Activated T-helper 2 cell treated with anti-CD3 and anti-CD28 coated beads, Interferon-gamma antibody, Interleukin-2, Interleukin-4, amounts not matched to agents 10 μg/mL and 5 μg/mL and 100 μg/mL, durations not matched to agents 14 hours and 24 hours and 36 hours (primary cell): Measurements from ENCODE around the gene GNB1L. TPM values are rescaled to one million over a fixed set of nuclear protein-coding genes. Genes with fewer than 3 reads are reported as not detected.
"Not testable (repeated sequence)": the region's sequence is repeated elsewhere in the genome, so short reads cannot be mapped to it uniquely, and the experiment has no call there.

Experiments used
- DNase-seq: peaks from one replicate; pipeline ENCODE4 v3.0.0; 2021; ENCODE audit warnings: low spot score
- H3K27ac Mint-ChIP-seq: one replicate; pipeline ENCODE4 v1.8.0; 2021; ENCODE audit warnings: mixed read lengths
- H3K27me3 Mint-ChIP-seq: one replicate; pipeline ENCODE4 v1.8.0; 2021; ENCODE audit warnings: low read depth, mixed read lengths
- H3K36me3 Mint-ChIP-seq: one replicate; pipeline ENCODE4 v1.8.0; 2021; ENCODE audit warnings: low read depth, mixed read lengths
- H3K4me1 Mint-ChIP-seq: one replicate; pipeline ENCODE4 v1.8.0; 2021; ENCODE audit warnings: low read depth, mixed read lengths
- H3K4me3 Mint-ChIP-seq: one replicate; pipeline ENCODE4 v1.8.0; 2021; ENCODE audit warnings: low read depth, mild to moderate bottlenecking, moderate library complexity, mixed read lengths
- H3K9me3 Mint-ChIP-seq: one replicate; pipeline ENCODE4 v1.8.0; 2021; ENCODE audit warnings: mixed read lengths
- intact Hi-C: fragments of 100-400 bp; cut with micrococcal nuclease; formaldehyde crosslinking; loops from one replicate; pipeline ENCODE4 v1.15.1; 2023
- total RNA-seq: library from RNA; stranded (reverse); gene quantifications from 2 replicates; pipeline ENCODE4 v1.2.3, GENCODE V29; 2022

GNB1L gene
- total RNA-seq, 1 donor from 2014 or later: 14.7 TPM

DNA sequence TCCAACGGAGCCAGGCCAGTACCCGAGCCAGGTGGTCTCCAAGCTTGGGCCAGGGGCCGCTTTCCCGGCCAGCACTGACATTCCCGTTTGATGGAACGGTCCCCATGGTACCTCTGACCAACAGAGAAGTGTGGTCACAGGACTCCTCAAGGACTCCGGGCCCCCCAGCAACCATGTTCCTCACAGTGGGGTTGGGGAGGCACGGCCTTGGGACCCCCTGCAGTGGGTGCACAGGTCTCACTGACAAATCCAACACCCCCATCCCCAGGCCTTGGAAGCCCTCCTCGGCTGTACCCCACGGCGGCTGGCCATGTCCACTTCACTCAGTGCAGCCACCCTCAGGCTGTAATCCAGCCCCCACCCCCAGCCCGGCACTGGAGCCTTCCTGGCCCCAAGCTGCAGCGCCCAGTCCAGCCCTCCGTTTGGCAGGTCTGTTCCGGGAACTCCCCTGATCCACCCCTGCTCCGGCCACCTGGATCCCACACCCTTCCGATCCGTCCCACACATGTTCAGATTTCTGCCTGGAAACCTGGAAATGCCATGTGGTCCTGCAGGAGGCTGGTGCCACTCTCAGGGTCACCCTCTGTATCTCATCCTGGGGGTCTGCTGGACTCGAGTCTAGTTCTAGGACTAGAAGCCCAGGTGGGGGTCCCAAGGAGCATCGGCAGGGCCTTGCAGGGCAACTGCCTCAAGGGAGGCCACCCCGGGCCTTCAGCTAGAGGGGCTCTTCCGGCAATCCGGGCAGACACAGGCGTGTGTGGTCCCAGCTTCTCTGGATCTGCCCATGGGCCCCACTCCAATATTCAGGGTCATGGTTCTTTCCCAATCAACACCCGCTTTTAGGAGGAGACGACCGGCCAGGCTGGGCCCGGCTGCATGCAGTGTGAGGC, 67.5 kb downstream of the GNB1L start:
- intact Hi-C loops: no loop called here
- H3K9me3 Mint-ChIP-seq: no peaks in the 10 kb centered on the region
- no peaks in the 10 kb centered on the region for H3K36me3 Mint-ChIP-seq
- no peaks in the 10 kb centered on the region for H3K4me1 Mint-ChIP-seq
- no peak for DNase-seq
- H3K4me3 Mint-ChIP-seq: no peak overlapping the region
- H3K27ac Mint-ChIP-seq: no peak overlapping the region
- no peaks in the 10 kb centered on the region for H3K27me3 Mint-ChIP-seq

GRCh38 chr22:19786264-19786585, 68.4 kb downstream of the GNB1L start:
- intact Hi-C loops: no loop called here
- H3K4me1 Mint-ChIP-seq: no peaks in the 10 kb centered on the region
- H3K27ac Mint-ChIP-seq: no peak overlapping the region

GRCh38 chr22:19785461-19786263, 69.0 kb downstream of the GNB1L start:
- intact Hi-C loops: no loop called here
- H3K4me1 Mint-ChIP-seq: no peaks in the 10 kb centered on the region
- DNase-seq: no peak

More at GRCh38 chr22:19786264-19786585, 68.4 kb downstream of the GNB1L start:
- no peak for DNase-seq
- no peaks in the 10 kb centered on the region for H3K27me3 Mint-ChIP-seq
- H3K36me3 Mint-ChIP-seq: no peaks in the 10 kb centered on the region
- H3K9me3 Mint-ChIP-seq: no peaks in the 10 kb centered on the region
- no peak overlapping the region for H3K4me3 Mint-ChIP-seq

DNA sequence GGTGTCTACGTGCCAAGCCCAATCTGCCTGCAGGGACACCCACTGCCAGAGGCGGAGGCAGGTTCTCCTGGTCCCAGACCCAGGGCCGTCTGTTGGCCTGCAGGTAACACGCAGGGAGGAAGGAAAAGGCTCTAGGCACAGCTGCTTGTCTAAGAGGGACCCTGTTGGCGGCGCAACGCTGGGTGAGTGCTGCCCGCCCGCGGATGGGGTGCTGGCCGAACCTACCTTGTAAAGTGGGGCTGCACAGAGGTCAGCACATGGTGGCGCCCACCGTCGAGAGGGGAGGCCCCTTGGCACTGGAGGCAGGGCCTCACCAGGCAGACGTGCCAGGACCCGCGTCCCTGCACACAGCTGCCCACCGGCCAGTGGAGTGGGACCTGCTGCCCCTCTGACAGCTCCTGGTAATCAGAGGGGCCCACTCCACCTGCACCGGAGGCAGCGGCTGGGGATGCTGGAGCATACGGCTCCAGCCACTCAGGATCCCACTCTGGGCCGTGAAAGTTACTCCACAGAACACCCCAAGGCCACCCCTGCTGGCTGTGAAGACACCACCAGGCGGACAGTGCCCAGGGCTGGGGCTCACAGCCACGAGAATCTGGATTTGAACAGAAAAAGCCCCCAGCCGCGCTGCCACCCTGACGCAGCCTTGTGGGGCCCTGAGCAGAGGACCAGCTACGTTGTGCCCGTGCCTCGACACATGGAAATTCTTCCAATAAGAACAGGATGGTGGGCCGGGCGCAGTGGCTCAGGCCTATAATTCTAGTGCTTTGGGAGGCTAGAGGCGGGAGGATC, 70.1 kb downstream of the GNB1L start:
- Mint-ChIP-seq H3K4me1 (peaks cover 4% of the 10 kb centered on the region), H3K36me3 (no peaks in the 10 kb centered on the region), H3K27me3 (peaks cover 6% of the 10 kb centered on the region), H3K9me3 (no peaks in the 10 kb centered on the region), H3K27ac (no peak overlapping the region), H3K4me3 (no peak overlapping the region)
- DNase-seq: no peak
- intact Hi-C loops: no loop called here

More at GRCh38 chr22:19785461-19786263, 69.0 kb downstream of the GNB1L start:
- H3K36me3 Mint-ChIP-seq: no peaks in the 10 kb centered on the region
- no peak overlapping the region for H3K4me3 Mint-ChIP-seq
- H3K27ac Mint-ChIP-seq: no peak overlapping the region
- H3K9me3 Mint-ChIP-seq: no peaks in the 10 kb centered on the region
- H3K27me3 Mint-ChIP-seq: no peaks in the 10 kb centered on the region

- no peak overlapping the region for H3K4me3 Mint-ChIP-seq
- no peaks in the 10 kb centered on the region for H3K9me3 Mint-ChIP-seq
- intact Hi-C loops: no loop called here
- peaks cover 6% of the 10 kb centered on the region for H3K27me3 Mint-ChIP-seq
- H3K4me1 Mint-ChIP-seq: peaks cover 4% of the 10 kb centered on the region
- no peak for DNase-seq
- no peaks in the 10 kb centered on the region for H3K36me3 Mint-ChIP-seq
- H3K27ac Mint-ChIP-seq: no peak overlapping the region
Measured at GRCh38 chr22:19783586-19784383, 70.9 kb downstream of the GNB1L start.

- Mint-ChIP-seq H3K27me3 (peaks cover 6% of the 10 kb centered on the region), H3K4me3 (no peak overlapping the region), H3K4me1 (peaks cover 4% of the 10 kb centered on the region), H3K36me3 (no peaks in the 10 kb centered on the region), H3K27ac (no peak overlapping the region), H3K9me3 (no peaks in the 10 kb centered on the region)
- DNase-seq: no peak
- intact Hi-C loops: no loop called here
Measured at GRCh38 chr22:19782533-19782932, 72.1 kb downstream of the GNB1L start.

GRCh38 chr22:19779685-19780268, 74.9 kb downstream of the GNB1L start:
- DNase-seq: no peak
- no peak overlapping the region for H3K4me3 Mint-ChIP-seq
- H3K27me3 Mint-ChIP-seq: peaks cover 9% of the 10 kb centered on the region
- H3K4me1 Mint-ChIP-seq: peaks cover 9% of the 10 kb centered on the region
- no peaks in the 10 kb centered on the region for H3K9me3 Mint-ChIP-seq
- intact Hi-C loops: no loop called here
- H3K27ac Mint-ChIP-seq: no peak overlapping the region
- H3K36me3 Mint-ChIP-seq: no peaks in the 10 kb centered on the region

GRCh38 chr22:19779011-19779421, 75.7 kb downstream of the GNB1L start:
- Mint-ChIP-seq H3K27ac (no peak overlapping the region), H3K27me3 (peaks cover 12% of the 10 kb centered on the region), H3K9me3 (no peaks in the 10 kb centered on the region), H3K4me1 (peaks cover 9% of the 10 kb centered on the region), H3K4me3 (no peak overlapping the region), H3K36me3 (no peaks in the 10 kb centered on the region)
- no peak for DNase-seq
- intact Hi-C loops: no loop called here

GRCh38 chr22:19777192-19777591, 77.5 kb downstream of the GNB1L start:
- intact Hi-C loops, H3K4me1 Mint-ChIP-seq, H3K27ac Mint-ChIP-seq, H3K36me3 Mint-ChIP-seq, H3K9me3 Mint-ChIP-seq, DNase-seq, H3K4me3 Mint-ChIP-seq: not testable (repeated sequence)
- peaks cover 21% of the 10 kb centered on the region for H3K27me3 Mint-ChIP-seq

DNA sequence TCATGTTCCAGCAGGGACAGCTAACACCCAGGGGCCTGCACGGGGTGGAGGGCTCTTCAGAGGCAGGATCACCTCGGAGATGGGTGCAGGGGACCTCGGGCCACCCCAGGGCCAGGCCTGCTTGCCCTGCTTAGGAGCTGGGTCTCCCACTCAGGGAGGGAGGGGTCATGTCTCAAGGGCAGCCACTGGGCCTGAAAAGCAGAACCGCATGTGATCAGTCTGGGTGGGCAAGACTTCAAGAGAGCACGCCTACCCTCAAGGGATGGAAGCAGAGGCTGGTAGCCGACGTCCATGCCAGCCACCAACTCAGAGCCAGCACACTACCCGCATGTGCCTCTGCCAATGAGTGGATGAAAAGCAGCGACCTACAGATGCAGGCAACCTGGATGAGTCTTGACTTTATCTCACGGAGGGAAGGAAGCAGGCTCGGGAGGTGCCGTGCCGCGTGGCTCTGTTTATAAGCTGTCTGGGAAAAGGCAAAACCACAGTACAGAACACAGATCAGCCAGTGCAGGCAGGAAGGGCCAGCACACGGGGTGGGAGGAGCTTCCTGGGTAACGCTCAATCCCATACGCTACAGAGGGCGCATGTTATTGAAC, 78.1 kb downstream of the GNB1L start:
- Mint-ChIP-seq H3K9me3 (no peaks in the 10 kb centered on the region), H3K36me3 (no peaks in the 10 kb centered on the region), H3K4me3 (no peak overlapping the region), H3K27ac (no peak overlapping the region), H3K4me1 (peaks cover 9% of the 10 kb centered on the region), H3K27me3 (peaks cover 24% of the 10 kb centered on the region)
- intact Hi-C loops: no loop called here
- DNase-seq: no peak

DNA sequence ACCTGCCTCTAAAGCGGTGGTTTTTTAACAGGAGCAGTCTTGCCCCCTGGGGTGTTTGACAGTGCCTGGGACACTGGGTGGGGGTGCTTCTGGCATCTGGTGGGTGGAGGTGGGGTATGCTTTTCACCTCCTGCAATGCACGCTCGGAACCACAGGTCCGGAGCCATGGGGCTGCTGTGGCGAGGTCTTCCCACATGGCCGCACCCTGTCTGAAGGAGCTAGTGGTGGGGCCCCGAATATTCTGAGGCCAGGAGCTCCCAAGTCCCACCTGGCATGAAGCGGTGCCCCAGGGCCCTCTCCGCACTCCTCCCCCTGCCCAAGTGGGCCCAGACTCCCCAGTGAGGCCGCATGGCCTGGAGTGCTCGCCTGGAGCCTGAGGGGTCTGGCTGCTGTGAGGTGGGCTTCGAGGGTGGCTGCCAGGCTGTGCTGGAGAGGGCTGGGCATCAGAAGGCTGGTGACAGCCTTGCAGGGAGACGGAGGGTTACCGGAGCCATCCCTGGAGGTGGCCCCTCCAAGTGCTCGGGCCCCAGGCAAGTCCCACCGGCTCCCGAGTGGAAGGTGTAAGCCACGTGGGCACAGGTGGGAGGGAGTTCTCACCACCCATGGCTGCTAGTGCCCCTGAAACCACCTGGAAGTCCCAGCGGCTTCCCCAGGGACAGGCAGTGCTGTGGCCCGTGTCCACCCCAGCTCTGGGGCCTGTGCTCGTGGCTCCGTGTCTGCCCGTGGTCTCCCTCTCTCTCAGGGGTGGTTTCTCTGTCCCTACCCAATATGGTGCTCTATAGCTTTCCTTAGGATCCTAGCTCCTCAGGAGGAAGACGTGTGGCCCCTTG, 79.0 kb downstream of the GNB1L start:
- peaks cover 24% of the 10 kb centered on the region for H3K27me3 Mint-ChIP-seq
- H3K36me3 Mint-ChIP-seq: no peaks in the 10 kb centered on the region
- no peak overlapping the region for H3K4me3 Mint-ChIP-seq
- no peak for DNase-seq
- intact Hi-C loops: no loop called here
- peaks cover 9% of the 10 kb centered on the region for H3K4me1 Mint-ChIP-seq
- no peaks in the 10 kb centered on the region for H3K9me3 Mint-ChIP-seq
- H3K27ac Mint-ChIP-seq: no peak overlapping the region
